MV-4-11 (cell line): ENCODE measurements around the gene PSAT1.

Source experiments
- DNase-seq: peaks from one replicate; lab custom pipeline; 2025; lab: John Stamatoyannopoulos, UW

Gene PSAT1

GRCh38 chr9:78292716-78293497 lies 4.0 kb upstream of the PSAT1 start:
- DNase-seq, result peak; percentile 35

- peak; percentile 38 for DNase-seq
These were observed 2.4 kb upstream of the PSAT1 start for GRCh38 chr9:78294290-78295176.

DNA sequence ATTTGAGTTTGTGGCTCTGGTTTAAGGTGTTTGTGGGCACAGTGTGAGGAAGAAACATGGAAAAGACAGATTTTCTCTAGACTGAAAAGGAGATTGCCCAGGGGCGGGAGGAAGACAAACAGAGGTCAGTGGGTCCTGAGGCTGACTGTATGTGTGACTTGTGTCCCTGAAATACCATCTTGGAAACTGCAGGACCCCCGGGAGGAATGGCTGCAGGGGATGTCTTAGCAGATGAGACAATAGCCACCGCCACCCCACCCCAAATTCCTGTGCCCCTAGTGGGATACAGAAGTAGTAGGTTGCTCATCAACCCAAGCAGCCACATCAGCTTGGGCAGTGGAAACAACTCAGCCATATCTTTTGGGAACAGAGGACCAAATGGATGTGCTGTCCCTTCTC lies 1.7 kb upstream of the PSAT1 start:
- no peak for DNase-seq

- DNase-seq, result no peak
These were observed 1.2 kb upstream of the PSAT1 start for GRCh38 chr9:78295731-78296130.

DNA sequence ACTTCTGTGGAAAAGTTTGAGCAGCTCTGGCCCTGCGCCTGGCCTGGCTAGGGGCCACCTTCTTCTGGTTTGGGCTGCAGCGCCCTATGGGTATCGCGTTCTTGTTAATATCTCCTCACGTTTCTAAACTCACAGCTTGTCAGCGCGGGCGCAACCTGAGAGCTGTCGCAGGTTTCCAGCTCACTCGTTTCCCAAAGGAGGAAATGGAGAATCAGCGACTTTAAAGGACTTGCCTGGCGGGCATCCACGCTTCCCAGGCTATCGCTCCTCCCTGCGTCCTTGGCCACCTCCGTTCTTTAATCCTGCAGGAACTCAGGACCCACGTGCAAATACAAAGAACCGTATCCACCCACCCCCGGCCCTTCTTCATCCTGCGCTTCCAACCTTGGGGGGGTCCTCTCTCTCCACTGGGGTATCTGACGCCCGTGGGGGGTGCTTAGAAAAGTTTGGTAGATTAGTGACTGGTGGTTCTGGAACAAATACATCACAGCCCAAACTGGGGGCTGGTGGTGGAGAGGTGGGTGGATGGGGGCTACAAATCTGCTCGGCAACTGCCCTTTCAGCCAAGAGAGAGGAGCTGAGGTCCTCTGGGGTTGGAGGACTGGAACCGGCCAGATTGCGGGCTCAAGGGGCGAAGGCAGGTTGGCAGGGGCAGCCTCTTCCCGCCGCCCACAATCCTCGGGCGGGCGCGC lies 578 bp upstream of the PSAT1 start:
- DNase-seq, result no peak

DNA sequence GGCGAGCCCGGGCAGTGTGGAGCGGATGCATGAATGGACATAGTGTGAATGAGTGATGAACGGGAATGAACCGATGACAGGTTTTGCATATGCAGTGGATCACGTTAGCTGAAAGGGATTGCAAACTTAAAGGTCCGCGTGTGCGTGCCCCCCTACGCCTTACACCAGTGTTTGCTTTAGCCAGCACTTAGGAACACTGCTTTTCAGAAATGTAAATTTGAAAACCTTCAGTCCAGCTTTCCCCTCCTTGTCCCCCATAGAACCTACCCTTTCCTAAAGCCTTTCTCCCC lies 692 bp downstream of the PSAT1 start:
- DNase-seq, result no peak

- DNase-seq, result no peak
These were observed 1.3 kb downstream of the PSAT1 start for GRCh38 chr9:78298046-78298765.

- DNase-seq, result no peak
These were observed 3.3 kb downstream of the PSAT1 start for GRCh38 chr9:78300209-78300608.

DNA sequence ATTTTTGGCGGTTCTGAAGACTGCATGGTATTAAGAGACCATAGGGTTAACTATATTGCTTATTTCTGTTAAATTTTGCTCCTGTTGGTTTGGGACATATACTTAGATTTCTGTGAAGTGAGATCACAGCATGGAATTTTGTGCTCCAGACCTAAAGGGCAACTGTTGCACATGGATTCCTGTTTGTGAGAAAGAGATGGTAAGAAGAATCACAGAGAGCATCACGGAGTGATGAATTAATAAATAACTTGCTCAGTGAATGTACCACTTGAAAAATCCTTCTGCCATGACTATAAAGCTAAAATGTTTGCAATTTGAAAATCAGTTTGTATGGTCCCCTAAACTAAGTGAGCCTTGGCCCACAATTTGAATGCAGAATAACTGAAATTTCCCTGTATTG lies 4.5 kb downstream of the PSAT1 start:
- no peak for DNase-seq

DNA sequence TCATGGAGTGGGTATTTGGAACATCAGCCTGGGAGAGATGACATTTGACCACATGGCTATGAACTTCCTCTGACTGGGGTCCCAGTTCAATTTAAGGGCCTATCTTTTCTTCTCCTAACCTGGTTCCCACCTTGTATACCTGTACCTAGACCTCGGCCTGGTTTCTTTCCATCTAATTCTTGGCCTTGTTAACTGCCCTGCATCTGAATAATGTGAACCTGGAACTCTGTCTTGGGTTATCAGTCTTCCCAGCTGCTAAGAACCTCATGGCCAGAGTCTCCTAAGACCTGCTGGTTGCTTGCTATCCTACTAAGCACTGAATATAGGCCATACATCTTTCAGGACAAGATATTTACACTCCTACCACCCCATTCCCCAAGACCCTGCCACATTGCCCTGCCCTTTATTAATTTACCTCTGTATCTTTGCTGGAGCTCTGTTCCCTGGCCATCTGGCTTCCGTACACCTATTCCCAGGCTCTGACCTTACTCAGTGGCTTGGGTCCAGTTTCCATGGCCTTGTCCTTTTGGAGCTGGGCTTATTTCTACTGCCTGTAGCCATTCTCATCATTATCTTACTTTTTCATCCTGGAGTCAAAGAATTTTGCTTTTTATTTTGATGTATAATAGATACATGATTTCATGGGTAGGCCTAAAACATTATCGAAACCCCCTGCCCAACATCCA lies 6.6 kb downstream of the PSAT1 start:
- no peak for DNase-seq

DNA sequence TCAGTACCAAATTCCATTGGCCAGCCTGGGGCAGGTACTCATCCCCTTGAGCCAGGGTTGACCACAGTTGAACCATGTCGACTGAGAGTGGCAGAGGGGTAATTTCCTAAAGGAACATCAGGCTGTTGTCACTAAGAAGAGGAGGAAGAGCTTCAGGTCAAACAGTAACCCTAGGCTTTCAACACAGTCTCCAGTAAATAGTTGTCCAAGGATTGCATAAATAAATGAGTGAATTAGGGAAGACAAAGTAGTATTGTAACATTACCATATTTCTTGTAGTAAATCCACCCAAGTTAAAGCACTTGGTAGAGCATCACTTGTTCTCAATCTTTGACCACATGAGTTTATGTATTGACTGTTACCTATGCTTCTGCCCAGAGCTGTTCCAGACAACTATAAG lies 7.4 kb downstream of the PSAT1 start:
- no peak for DNase-seq

DNA sequence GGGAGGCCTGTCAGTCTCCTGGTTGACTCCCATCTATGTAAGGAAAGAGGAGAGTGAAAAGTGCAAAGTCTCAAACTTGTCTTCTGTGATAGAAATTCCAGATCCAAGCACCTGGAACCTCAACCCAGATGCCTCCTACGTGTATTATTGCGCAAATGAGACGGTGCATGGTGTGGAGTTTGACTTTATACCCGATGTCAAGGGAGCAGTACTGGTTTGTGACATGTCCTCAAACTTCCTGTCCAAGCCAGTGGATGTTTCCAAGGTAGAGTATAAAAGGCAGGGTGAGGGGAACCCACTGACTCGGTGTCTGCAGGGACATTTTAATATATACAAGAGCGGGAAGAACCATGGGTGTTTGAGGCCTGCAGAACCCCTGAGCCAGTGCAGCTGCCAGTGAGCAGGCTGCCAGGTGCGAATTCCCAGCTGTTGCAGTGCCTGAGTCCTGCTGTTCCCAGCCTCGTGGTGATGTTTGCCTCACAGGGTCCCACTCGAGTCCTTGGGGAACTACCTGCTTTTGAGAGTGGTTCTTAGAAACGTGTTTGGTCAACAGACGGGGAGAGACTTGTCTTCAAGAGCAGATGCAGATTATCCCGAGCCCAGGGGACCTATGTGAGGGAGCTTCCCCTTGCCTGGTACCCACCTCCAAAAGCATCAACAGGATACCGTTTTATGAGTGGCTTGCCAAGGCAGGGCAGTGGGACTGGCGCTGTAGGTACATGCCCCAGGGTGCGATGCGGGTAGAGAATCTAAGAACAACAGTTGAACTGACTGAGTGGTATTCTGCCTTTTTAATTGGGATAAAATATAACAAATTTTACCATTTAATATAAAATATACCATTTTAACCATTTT lies 9.5 kb downstream of the PSAT1 start:
- no peak for DNase-seq

- no peak for DNase-seq
These were observed 10.4 kb downstream of the PSAT1 start for GRCh38 chr9:78307360-78307759.

- no peak for DNase-seq
These were observed 12.1 kb downstream of the PSAT1 start for GRCh38 chr9:78309066-78309465.

DNA sequence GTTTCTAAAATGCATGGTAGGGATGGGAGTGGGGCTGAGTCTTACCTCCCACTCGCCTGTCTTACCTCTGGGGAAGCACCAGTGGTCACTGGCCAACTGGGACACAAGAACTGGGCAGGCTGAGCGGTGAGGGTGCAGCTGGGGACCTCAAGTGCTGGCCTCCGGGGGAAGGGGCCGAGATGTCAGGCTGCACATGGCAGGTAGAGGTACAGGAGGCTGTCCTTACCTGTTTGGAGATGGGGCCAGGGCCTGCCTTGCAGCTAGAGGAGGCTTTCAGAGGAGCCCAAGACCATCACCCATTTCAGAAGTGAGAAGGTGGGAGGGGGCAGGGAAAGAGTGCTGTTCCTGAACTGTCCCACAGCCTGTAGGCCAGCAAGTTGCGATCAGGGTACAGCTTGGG lies 14.2 kb downstream of the PSAT1 start:
- no peak for DNase-seq

DNA sequence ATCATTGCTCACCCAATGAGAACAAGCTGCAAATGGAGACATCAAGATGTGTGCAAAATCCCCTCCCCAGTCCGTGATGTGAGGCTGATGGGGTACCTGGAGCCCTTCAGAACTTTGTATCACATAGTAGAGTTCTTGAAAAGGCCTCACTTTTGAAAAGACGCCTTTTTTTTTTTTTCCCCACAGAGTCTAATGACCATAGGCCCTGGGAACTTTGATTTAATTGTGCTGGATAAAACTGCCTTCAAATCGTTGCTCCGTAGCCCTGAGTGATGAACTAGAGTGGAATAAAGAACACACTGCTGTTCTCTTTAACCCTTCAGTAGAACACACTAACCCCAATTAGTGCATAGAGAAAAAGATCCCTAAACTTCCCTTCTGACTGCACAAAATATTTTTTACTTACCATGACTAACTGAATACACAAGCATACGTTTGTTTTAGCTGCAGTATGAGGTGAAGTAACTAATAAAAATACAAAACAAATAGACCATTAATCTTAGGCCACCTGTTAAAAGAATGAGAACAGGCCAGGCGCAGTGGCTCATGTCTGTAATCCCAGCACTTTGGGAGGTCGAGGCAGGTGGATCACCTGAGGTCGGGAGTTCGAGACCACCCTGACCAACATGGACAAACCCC lies 15.1 kb downstream of the PSAT1 start:
- DNase-seq, result no peak

DNA sequence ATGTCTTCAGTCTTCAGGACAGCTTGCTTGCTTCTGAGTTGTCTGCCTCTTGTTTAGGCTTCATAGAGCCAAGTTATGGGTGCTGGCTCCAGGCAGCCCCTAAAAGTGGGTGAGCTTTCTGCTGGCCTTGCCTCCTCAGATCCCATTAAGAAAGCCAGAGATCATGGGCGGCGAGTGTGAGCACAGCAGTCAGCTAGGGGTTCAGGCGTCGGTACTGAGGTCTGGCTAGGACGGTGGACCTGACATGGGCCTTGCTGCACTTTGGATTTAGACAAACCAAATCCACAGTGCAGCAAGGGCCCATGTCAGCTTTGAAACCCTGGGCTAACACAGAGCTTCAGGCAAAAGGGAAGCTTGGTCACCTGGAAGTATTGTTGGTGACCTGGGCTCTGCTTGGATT lies 17.6 kb downstream of the PSAT1 start:
- DNase-seq, result no peak

DNA sequence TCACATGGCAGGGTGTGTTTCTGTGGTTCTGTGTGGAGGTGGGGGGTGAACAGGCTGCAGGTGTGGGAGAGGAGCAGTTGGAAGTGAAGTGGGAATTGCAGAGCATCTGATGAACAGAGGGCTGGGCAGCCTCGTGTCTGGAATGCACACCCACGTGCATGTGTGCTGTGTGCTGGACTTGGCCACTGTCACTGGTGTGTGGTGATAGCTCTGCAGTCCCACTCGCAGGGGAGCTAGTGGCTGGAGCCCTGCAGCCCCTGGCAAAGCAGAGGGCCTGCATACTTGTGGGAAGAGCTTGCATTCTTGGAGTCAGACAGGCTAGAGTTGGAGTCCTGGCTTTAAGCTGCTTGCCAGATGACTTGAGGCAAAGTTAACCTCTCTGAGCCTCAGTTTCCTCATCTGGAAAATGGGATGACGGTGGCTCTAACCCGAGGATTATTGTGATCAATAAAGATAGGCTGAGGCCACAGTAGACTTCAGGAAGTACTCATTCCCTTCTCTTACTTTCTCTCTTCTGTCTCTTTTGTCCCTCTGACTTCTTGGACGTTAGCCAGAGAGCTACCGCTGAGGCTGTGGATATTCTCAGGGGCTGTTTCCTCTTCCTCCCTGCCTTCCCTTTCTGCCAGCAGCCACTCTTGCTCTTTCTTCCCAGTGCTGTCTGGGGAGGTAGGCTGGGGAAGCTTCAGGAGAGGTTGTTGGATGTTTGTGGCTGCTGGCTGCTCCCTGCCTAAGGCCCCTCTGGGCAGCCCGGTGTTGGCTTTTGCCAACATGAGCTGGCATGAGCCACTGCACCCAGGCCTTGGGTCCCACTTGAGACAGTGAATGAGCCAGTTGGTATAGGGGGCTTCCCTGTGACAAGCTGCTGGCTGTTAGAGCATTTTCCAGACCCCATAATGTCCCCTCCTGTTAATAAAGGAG lies 18.3 kb downstream of the PSAT1 start:
- DNase-seq, result peak; percentile 65
